Activated naive CD8-positive, alpha-beta T cell (primary cell): ENCODE data around the gene CDK16.

ENCODE experiments used
- H3K27ac Mint-ChIP-seq: one replicate; pipeline ENCODE4 v1.8.0; 2021; ENCODE audit warnings: mixed read lengths
- H3K27me3 Mint-ChIP-seq: one replicate; pipeline ENCODE4 v1.8.0; 2021; ENCODE audit warnings: mixed read lengths
- H3K36me3 Mint-ChIP-seq: one replicate; pipeline ENCODE4 v1.8.0; 2021; ENCODE audit warnings: mixed read lengths
- H3K4me1 Mint-ChIP-seq: one replicate; pipeline ENCODE4 v1.8.0; 2021; ENCODE audit warnings: low read depth, mixed read lengths
- H3K4me3 Mint-ChIP-seq: one replicate; pipeline ENCODE4 v1.8.0; 2021; ENCODE audit warnings: mild to moderate bottlenecking, mixed read lengths
- H3K9me3 Mint-ChIP-seq: one replicate; pipeline ENCODE4 v1.8.0; 2021; ENCODE audit warnings: low read depth, mixed read lengths

Gene CDK16

DNA sequence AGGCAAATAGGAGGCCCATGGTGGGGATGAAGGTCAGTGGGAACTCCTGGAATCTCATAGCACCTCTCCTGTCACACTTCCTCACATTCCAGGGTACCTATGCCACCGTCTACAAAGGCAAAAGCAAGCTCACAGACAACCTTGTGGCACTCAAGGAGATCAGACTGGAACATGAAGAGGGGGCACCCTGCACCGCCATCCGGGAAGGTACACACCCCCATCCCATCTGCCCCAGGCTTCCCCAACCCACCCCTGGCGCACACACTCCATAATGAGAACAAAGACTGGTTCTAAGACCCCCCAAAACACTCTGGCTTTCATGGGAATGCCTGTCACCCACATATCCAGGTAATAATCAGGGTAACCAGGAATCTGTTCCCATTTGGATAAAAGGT, 6.4 kb downstream of the CDK16 start:
- Mint-ChIP-seq H3K36me3 (peaks cover under 1% of the 10 kb centered on the region), H3K4me1 (peaks cover 20% of the 10 kb centered on the region), H3K9me3 (no peaks in the 10 kb centered on the region), H3K27me3 (no peaks in the 10 kb centered on the region), H3K4me3 (no peak overlapping the region), H3K27ac (no peak overlapping the region)

DNA sequence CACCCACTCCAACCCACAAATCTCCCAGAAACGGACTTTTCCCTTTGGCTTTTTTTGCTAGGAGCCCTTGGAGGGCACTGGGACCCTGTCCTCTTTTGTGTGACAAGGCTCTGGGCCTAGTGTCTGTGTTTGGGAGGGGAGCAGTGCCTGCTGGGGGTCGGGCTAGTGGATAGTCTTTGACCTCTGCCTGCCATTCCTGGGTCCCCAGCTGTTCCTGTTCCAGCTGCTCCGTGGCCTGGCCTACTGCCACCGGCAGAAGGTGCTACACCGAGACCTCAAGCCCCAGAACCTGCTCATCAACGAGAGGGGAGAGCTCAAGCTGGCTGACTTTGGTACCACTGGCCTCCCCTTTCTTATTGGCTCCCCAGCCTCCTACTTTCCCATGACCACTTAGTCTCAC, 7.6 kb downstream of the CDK16 start:
- no peak overlapping the region for H3K27ac Mint-ChIP-seq
- no peak overlapping the region for H3K4me3 Mint-ChIP-seq
- H3K27me3 Mint-ChIP-seq, result no peaks in the 10 kb centered on the region
- H3K36me3 Mint-ChIP-seq, result peaks cover 5% of the 10 kb centered on the region
- peaks cover 8% of the 10 kb centered on the region for H3K4me1 Mint-ChIP-seq
- no peaks in the 10 kb centered on the region for H3K9me3 Mint-ChIP-seq

DNA sequence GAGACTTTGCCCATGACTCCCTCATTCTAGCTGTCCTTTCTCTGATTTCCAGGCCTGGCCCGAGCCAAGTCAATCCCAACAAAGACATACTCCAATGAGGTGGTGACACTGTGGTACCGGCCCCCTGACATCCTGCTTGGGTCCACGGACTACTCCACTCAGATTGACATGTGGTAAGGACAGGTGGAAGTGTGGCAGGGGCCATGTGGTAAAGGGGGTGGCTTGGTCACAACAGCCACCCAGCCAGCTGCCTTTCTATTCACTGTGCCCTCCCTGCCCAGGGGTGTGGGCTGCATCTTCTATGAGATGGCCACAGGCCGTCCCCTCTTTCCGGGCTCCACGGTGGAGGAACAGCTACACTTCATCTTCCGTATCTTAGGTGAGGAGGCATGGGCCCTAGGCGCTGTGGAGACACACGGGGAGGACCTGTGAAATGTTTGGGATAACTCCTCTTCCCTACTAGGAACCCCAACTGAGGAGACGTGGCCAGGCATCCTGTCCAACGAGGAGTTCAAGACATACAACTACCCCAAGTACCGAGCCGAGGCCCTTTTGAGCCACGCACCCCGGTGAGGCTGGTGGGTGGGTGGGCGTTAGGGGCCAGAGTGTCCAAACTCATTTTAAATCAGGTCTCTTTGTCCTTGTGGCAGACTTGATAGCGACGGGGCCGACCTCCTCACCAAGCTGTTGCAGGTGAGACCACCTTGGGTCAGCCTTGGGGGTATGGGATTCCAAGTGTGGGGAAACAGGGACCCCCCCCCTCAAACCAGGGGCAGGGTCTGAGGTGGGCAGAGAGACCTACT, 8.3 kb downstream of the CDK16 start:
- Mint-ChIP-seq H3K27ac (no peak overlapping the region), H3K27me3 (no peaks in the 10 kb centered on the region), H3K4me1 (peaks cover 3% of the 10 kb centered on the region), H3K36me3 (peaks cover 5% of the 10 kb centered on the region), H3K4me3 (no peak overlapping the region), H3K9me3 (no peaks in the 10 kb centered on the region)

DNA sequence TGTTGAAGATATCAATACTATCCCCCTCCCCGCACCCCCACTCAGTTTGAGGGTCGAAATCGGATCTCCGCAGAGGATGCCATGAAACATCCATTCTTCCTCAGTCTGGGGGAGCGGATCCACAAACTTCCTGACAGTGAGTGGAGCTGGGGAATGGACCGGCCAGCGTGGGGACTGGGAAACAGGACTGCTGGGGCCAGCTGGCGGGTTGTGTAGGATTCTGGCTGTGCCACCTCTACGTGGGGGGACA, 8.8 kb downstream of the CDK16 start:
- no peak overlapping the region for H3K27ac Mint-ChIP-seq
- no peak overlapping the region for H3K4me3 Mint-ChIP-seq
- H3K9me3 Mint-ChIP-seq, result no peaks in the 10 kb centered on the region
- no peaks in the 10 kb centered on the region for H3K27me3 Mint-ChIP-seq
- peaks cover 3% of the 10 kb centered on the region for H3K4me1 Mint-ChIP-seq
- H3K36me3 Mint-ChIP-seq, result peaks cover 5% of the 10 kb centered on the region

DNA sequence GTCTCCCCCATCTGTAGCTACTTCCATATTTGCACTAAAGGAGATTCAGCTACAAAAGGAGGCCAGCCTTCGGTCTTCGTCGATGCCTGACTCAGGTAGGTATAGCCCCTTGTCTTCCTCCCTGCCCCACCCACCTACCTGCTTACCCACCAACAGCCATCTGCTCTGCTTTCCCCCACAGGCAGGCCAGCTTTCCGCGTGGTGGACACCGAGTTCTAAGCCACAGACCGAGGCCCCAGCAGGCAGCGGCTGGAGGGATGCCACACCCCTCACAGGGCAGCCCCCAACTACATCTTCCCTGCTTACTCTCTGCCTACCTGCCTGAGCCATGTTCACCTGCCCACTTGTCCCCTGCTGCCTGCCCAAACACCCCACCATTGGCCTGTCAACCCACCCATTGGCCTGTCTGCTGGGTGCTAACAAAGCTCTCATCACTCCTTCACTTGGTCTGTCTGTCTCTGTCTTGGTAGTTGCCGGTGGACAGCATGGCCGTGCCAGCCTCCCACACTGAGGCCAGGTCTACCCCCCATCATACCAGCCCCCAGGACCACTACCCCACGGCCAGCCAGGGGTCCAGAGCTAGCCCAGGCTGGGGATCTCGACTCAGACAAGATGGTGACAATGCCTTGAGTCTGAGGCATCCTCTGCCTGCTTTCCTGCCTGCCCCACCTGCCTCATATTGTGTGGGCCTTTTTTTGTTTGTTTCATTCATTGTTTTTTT, 10.2 kb downstream of the CDK16 start:
- Mint-ChIP-seq H3K36me3 (peaks cover 5% of the 10 kb centered on the region), H3K27me3 (no peaks in the 10 kb centered on the region)

DNA sequence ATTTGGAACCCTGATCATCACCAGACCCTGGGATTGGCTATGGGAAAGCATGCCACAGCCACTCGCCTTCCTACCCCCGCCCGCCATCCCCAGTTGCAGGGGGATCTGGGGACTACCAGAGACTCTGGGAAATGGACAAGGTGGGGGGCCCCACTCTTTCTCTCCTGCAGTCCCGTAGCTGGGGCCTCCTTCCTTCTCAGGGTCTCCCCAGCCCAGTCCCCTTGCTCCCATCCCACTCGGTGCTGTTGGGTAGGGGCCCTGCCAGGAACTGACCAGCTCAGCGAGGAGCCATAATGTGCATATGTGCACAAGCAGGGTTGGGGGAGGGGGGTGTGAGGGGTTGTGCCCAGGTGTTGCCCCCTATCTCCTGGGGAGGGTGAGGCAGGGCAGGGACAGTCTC, 10.9 kb downstream of the CDK16 start:
- Mint-ChIP-seq H3K27me3 (no peaks in the 10 kb centered on the region), H3K4me3 (no peak overlapping the region), H3K27ac (no peak overlapping the region), H3K36me3 (peaks cover 5% of the 10 kb centered on the region), H3K9me3 (no peaks in the 10 kb centered on the region), H3K4me1 (peaks cover 7% of the 10 kb centered on the region)

More for the DNA sequence above, 10.2 kb downstream of the CDK16 start:
- H3K27ac Mint-ChIP-seq, result no peak overlapping the region
- no peaks in the 10 kb centered on the region for H3K9me3 Mint-ChIP-seq
- H3K4me1 Mint-ChIP-seq, result peaks cover 5% of the 10 kb centered on the region
- H3K4me3 Mint-ChIP-seq, result no peak overlapping the region

DNA sequence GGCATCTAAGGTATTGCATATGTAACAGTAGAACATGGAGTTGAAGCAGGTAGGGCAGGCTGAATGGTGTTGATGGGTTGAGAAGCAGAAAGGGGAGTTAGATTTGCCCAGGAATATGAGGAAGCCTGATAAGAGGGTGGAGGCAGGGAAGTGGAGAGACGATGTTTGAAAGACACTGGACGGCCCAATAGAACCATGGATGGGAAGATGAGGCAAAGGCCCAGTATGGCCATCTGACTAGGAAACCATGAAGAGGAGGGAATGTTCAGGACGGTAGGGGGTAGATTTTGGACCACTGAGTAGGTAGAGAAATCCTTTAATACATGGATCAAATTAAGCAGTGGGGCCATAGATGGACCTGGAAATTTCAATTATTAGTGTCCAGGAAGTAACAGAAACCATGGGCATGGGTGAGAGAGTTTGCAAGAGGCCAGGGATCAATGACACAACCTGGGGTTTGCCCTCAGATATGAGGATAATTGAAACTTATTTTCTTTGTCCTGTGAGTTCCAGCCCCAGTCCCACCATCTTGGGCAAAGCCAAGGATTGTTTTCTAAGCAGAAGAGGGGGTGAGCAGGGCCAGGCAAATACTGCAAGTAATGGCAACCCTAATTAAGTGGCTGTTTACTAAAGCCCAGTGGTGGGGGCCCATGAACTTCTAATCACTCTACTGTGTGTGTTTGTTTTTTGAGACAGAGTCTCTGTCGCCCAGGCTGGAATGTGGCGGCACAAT, 11.8 kb downstream of the CDK16 start:
- Mint-ChIP-seq H3K9me3 (no peaks in the 10 kb centered on the region), H3K27me3 (no peaks in the 10 kb centered on the region), H3K36me3 (peaks cover 5% of the 10 kb centered on the region), H3K4me3 (no peak overlapping the region), H3K4me1 (peaks cover 11% of the 10 kb centered on the region), H3K27ac (no peak overlapping the region)

DNA sequence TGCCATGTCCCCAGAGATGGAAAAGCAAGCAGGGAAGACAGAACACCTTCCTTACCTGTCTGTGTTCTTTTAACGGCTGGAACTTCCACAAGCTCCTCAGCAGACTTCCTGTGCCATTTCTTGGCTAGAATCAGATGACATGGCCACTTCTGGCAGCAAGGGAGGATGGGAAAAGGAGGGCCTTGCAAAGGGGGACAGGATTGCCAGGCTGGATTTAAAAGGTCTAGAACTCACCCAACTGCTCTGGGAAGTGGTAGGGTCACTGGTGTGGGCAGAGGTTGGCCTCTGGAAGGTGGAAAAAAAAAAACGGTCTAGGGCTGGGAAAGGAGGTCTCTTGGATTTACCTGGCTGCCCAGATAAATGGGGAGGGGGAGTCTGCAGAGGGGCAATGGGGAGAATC, 12.7 kb downstream of the CDK16 start:
- Mint-ChIP-seq H3K27me3 (no peaks in the 10 kb centered on the region), H3K36me3 (peaks cover 7% of the 10 kb centered on the region), H3K4me1 (peaks cover 20% of the 10 kb centered on the region), H3K4me3 (no peak overlapping the region), H3K9me3 (no peaks in the 10 kb centered on the region), H3K27ac (no peak overlapping the region)

DNA sequence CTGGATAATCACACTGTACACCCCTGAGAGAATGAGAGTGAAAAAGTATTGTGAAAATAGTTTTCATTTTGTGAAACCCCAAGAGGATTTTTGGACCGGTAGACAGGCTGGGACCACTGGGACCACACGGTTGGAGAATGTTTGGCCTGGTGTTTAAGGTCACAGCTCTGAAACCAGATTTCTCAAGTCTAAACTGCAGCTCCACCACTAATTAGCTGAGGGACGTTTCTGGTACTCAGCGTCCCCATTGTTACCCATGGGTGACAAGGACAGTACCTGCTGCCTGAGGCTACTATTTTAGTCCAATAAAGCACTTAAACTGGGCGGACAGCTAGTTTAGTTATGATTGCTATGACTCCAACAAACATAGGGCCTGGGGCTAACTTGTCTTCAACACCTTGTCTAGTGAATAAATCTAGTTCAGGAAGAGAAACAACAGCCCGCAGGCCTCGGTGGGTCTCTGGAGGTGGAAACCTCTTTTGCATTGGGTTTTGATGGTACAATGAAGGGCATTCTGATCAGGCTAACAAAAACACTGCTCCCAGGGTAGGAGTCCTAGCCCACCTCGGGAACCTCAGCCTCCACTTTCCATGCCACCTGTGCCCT, 13.8 kb downstream of the CDK16 start:
- Mint-ChIP-seq H3K27me3 (no peaks in the 10 kb centered on the region), H3K36me3 (peaks cover 7% of the 10 kb centered on the region), H3K4me3 (peak overlapping the region; percentile 90), H3K4me1 (peaks cover 31% of the 10 kb centered on the region), H3K27ac (peak overlapping the region; percentile 93), H3K9me3 (no peaks in the 10 kb centered on the region)

DNA sequence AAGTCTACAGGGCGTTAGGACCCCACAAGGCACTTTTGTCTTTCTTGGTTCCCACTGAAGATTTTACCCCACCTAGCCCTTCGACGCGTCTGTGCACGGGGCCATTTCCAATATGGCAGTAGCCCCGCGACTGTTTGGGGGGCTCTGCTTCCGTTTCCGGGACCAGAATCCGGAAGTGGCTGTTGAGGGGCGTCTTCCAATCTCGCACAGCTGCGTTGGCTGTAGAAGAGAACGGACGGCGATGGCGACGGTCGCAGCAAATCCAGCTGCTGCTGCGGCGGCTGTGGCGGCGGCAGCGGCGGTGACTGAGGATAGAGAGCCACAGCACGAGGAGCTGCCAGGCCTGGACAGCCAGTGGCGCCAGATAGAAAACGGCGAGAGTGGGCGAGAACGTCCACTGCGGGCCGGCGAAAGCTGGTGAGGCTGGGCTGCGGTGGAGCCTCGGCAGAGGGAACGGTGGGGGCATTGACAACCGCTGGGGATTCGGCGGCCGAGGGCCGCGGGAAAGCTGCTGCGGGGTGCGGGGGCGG, 14.4 kb downstream of the CDK16 start, which contains the start of gene USP11:
Gene USP11, plus strand, starts transcription at position 207 of the 530 bp plus-strand sequence. Its CDS starts 35 bp downstream, at position 242.
- Mint-ChIP-seq H3K4me3 (peak within 1 kb of the TSS; percentile 90), H3K9me3 (no peaks in the 10 kb centered on the region), H3K4me1 (peaks cover 34% of the 10 kb centered on the region), H3K36me3 (peaks cover 7% of the 10 kb centered on the region), H3K27me3 (no peaks in the 10 kb centered on the region), H3K27ac (peak within 1 kb of the TSS; percentile 93)

DNA sequence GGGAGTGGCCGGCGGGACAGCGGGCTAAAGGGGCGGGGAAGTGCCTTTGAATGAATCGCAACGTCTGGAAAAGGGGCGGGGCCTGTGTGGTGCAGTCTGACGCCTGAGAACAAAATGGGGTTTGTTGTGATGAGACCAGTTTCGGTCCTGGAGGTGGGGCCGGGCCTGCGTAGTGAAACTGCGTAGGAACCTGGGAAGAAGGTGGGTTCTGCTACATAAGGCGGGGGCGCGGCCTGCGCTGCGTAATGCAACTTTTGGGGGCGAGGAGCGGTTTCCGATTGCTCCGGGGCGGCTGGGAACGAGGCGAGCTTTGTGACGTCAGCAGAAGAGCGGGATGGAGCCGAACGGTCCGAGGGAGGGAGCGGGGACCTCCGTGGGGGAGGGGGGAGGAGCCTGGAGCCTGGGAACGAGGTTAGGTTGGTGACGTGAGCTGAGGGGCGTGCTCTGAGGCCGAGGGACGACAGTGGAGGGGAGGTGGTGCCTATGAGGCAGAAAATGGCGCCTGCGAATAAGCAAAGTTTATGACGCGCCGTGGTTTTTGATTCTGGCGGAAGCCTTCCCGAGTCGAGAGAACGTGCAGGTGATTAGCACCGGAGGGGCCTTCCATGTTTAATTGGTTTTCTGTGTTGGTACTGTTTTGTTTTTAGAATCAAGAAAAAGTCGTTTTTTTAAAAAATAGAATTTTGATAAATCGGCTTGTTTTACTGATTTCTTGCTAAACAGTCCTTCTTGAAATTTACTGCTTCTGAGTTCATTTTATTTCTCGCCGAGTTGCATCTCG, 15.0 kb downstream of the CDK16 start:
- peak overlapping the region; percentile 90 for H3K4me3 Mint-ChIP-seq
- H3K9me3 Mint-ChIP-seq, result no peaks in the 10 kb centered on the region
- peaks cover 34% of the 10 kb centered on the region for H3K4me1 Mint-ChIP-seq
- H3K27me3 Mint-ChIP-seq, result no peaks in the 10 kb centered on the region
- peak overlapping the region; percentile 93 for H3K27ac Mint-ChIP-seq
- H3K36me3 Mint-ChIP-seq, result peaks cover 7% of the 10 kb centered on the region

DNA sequence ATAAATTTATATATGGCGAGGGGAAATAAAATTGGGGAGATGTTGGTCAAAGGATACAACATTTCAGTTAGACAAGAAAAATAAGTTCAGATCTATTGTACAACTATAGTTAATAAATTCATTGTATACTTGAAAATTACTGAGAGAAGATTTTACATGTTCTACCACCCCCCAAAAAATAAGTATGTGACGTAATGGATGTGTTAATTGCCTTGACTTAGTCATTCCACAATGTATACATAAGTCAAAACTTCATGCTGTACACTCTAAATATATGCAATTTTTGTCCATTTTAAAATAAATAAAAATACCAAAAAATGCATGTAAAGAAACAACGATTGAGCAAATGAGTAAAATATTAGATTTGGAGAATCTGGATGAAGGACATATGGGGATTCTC, 16.1 kb downstream of the CDK16 start:
- peak overlapping the region; percentile 90 for H3K4me3 Mint-ChIP-seq
- H3K9me3 Mint-ChIP-seq, result no peaks in the 10 kb centered on the region

DNA sequence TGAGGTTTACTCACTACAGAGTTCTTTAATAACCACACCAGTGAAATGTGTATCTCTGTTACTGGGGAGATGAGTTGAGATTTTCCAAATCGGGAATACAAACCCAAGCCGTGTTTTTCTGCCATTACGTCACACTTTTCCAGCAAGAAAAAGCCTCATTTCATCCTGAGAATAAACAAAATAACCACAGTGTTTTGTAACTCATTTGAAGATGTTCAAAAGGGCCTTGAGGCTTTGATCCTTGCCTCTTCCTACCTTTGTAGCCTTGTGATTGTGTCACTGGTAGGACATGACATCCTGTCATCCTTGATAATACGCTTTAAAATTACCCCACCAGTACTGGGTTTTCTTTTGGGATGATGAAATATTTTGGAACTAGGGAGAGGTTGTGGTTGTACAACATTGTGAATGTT, 17.2 kb downstream of the CDK16 start:
- Mint-ChIP-seq H3K4me3 (peak overlapping the region; percentile 79), H3K27me3 (no peaks in the 10 kb centered on the region), H3K27ac (peak overlapping the region; percentile 91), H3K4me1 (peaks cover 34% of the 10 kb centered on the region), H3K36me3 (peaks cover 3% of the 10 kb centered on the region), H3K9me3 (no peaks in the 10 kb centered on the region)

More for the DNA sequence above, 16.1 kb downstream of the CDK16 start:
- Mint-ChIP-seq H3K36me3 (peaks cover 7% of the 10 kb centered on the region), H3K27me3 (no peaks in the 10 kb centered on the region), H3K4me1 (peaks cover 34% of the 10 kb centered on the region), H3K27ac (no peak overlapping the region)

DNA sequence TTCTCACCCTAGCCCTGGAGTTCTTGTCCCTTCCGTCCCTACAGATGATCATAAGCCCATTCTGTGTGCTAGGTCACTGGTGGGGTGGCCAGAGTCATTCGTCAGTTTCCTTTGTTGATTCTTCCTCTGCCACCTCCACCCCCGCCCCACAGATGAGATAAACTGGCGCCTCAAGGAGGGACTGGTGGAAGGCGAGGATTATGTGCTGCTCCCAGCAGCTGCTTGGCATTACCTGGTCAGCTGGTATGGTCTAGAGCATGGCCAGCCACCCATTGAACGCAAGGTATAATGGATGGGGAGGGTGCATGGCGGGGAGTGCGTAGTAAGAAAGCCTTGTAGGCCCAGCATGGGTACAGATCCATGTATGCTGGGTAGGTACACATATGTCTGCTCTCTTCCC, 20.7 kb downstream of the CDK16 start:
- Mint-ChIP-seq H3K27me3 (no peaks in the 10 kb centered on the region), H3K4me3 (no peak overlapping the region), H3K27ac (peak overlapping the region; percentile 6), H3K9me3 (no peaks in the 10 kb centered on the region), H3K36me3 (peaks cover 3% of the 10 kb centered on the region), H3K4me1 (peaks cover 29% of the 10 kb centered on the region)
